Measurements from ENCODE around the gene CDC25B. TPM values are rescaled to one million over a fixed set of nuclear protein-coding genes. Genes with fewer than 3 reads are reported as not detected.
A peak's percentile ranks its signal among the peaks of the same experiment; 100 is the strongest.

The CDC25B gene
- total and polyA plus RNA-seq, 2 of the 13 experiments (the other 11 are each of a cell fraction or from before 2014, with no cell fraction given), result 14.5 to 19.4 TPM

DNA sequence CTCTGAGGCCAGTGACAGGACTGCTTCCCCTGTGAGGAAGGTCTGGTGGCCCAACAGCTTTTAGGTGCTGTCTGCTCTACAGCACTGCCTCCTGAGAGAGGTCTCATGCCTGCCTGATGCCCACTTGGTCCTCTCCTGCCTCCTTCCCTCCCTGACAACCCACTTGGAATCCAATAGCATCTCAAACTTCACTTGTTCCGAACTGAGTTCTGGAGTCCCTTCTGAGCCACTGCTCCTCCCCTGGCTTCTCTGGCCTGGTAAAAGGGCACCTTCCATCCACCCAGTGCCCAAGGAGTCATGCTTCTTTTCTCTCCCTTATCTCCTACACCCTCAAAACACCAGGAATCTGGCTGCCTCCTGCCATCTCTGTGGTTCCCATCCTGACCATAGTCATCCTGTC is 52.5 kb downstream of the CDC25B start:
- BruUV-seq (replicated peaks), result no TSS peak
- Histone ChIP-seq H3K4me3 (replicated peaks in 1 of 3; ENCODE audit: insufficient read depth in 1 of 3, low read depth in 2 of 3, low read length in 3 of 3) (no peak overlapping the region), H3K27ac (ENCODE audit: extremely low read length, insufficient read depth, low read length) (no peak overlapping the region), H2AFZ (ENCODE audit: low read length) (no peak overlapping the region), H3K9ac (ENCODE audit: insufficient read depth, low read depth, low read length) (peak overlapping the region; percentile 32), H3K4me1 (ENCODE audit: insufficient read depth, low read length) (peaks cover 45% of the 10 kb centered on the region), H3K27me3 (ENCODE audit: control insufficient read depth in 1 of 2, insufficient read depth in 2 of 2, low read length in 2 of 2) (no peaks in the 10 kb centered on the region; a peak in 1 of 5 replicates), H4K20me1 (ENCODE audit: insufficient read depth, low read length) (peaks cover 4% of the 10 kb centered on the region; the same call in 1 of the 2 replicates), H3K36me3 (replicated peaks in 1 of 2; ENCODE audit: control insufficient read depth in 1 of 2, insufficient read depth in 2 of 2, low read length in 2 of 2) (no peaks in the 10 kb centered on the region; a peak in 1 of 5 replicates), H3K4me2 (ENCODE audit: low read depth, low read length) (peak overlapping the region; percentile 37), H3K9me3 (ENCODE audit: low read length) (no peaks in the 10 kb centered on the region), H3K79me2 (ENCODE audit: insufficient read depth, low read length) (peaks cover 25% of the 10 kb centered on the region)
- ATAC-seq (no peak), FAIRE-seq (no peak), DNase-seq (ENCODE audit: low spot score) (no peak)
- ChIA-PET CTCF (ENCODE audit: low intra/inter-chr PET ratio, low total read pairs) (no interaction called here), POLR2A (interaction anchor here (0.7 to 2.1 kb wide), 4 partner anchors 28 to 62 kb away, joined by 4 to 15 read pairs (median 7); partner anchors contain the start of genes AP5S1 and CENPB)
- intact Hi-C loops (cut with micrococcal nuclease; ENCODE audit: unreplicated experiment), result no loop called here
- TF ChIP-seq NRL (CRISPR knock-in tag; IDR thresholded peaks at IDR 0.05; ENCODE audit: borderline replicate concordance) (0 out of 2 replicates have a peak, but pooled peaks have one; percentile 38), POLR2G (IDR thresholded peaks at IDR 0.05; ENCODE audit: low read depth, low read length) (peak; percentile 51; the same call in 1 of the 2 replicates), POLR2A (IDR thresholded peaks at IDR 0.05; ENCODE audit: insufficient read depth in 1 of 2, low read depth in 2 of 2, low read length in 2 of 2) (peak in 1 of 2 experiments; percentile 16; a peak in 2 of 4 replicates), AKAP8 (CRISPR knock-in tag; IDR thresholded peaks at IDR 0.05) (0 out of 2 replicates have a peak, but pooled peaks have one; percentile 42)
- TF ChIP-seq, protein P1, sequence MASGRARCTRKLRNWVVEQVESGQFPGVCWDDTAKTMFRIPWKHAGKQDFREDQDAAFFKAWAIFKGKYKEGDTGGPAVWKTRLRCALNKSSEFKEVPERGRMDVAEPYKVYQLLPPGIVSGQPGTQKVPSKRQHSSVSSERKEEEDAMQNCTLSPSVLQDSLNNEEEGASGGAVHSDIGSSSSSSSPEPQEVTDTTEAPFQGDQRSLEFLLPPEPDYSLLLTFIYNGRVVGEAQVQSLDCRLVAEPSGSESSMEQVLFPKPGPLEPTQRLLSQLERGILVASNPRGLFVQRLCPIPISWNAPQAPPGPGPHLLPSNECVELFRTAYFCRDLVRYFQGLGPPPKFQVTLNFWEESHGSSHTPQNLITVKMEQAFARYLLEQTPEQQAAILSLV (CRISPR knock-in tag; IDR thresholded peaks at IDR 0.05; ENCODE audit: borderline replicate concordance), result peak; percentile 38; the same call in 1 of the 2 replicates
- TF ChIP-seq, protein P2, sequence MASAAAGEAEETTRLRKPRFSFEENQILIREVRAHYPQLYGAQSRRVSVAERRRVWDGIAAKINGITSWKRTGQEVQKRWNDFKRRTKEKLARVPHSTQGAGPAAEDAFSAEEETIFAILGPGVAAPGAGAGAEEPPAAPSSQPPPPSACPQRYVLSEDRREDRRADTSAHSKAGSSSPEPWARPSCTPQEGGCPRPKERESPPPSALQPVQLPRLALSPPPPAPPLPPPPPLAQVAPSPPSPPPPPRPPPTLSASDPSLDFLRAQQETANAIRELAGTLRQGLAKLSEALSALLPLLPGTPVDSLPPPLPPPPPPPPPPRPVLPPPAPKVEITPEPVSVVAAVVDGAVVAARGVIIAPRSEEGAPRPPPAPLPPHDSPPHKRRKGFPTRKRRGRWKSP (CRISPR knock-in tag; IDR thresholded peaks at IDR 0.05), result no peak
- WGBS (ENCODE audit: low lambda C conversion rate), result 93% methylated on average over 1 of the region's 1 CpG
- in situ Hi-C loops (cut with HindIII; ENCODE audit: extremely low pct_ligation_motif_present, low pct_unique_long_range_greater_than_20kb), result loop anchor here (5.0 kb wide), 1 partner anchor 61 kb away; the partner anchor contains the start of gene CENPB

Data from HepG2 (cell line).